WI38 (cell line): ENCODE data around the gene WNK4.

ENCODE experiments used
- H3K4me3 ChIP-seq: 2 replicates; pipeline ENCODE4 v1.5.1; 2011; ENCODE audit warnings: low read depth, mild to moderate bottlenecking, control low read depth, low read length
- CTCF ChIP-seq: IDR thresholded peaks from 2 replicates; pipeline ENCODE4 v1.5.1; 2012; ENCODE audit warnings: low read depth, mild to moderate bottlenecking, control low read depth, low read length

The WNK4 gene

GRCh38 chr17:42791948-42792347, 11.5 kb downstream of the WNK4 start:
- TF ChIP-seq CTCF = no peak
- H3K4me3 ChIP-seq = no peak overlapping the region

- no peak overlapping the region for H3K4me3 ChIP-seq
- no peak for TF ChIP-seq CTCF
These were observed 12.1 kb downstream of the WNK4 start for GRCh38 chr17:42792545-42792944.

- no peak for TF ChIP-seq CTCF
- no peak overlapping the region for H3K4me3 ChIP-seq
These were observed 14.7 kb downstream of the WNK4 start for GRCh38 chr17:42795061-42795460.

GRCh38 chr17:42795465-42795864, 15.1 kb downstream of the WNK4 start:
- no peak for TF ChIP-seq CTCF
- no peak overlapping the region for H3K4me3 ChIP-seq

- TF ChIP-seq CTCF = no peak
- no peak overlapping the region for H3K4me3 ChIP-seq
These were observed 15.8 kb downstream of the WNK4 start for GRCh38 chr17:42796066-42796758.

- H3K4me3 ChIP-seq = peak overlapping the region; percentile 90
- TF ChIP-seq CTCF = no peak
These were observed 16.9 kb downstream of the WNK4 start for GRCh38 chr17:42797067-42798007.

GRCh38 chr17:42798011-42798382, 17.6 kb downstream of the WNK4 start:
- no peak for TF ChIP-seq CTCF
- H3K4me3 ChIP-seq = peak overlapping the region; percentile 90
